HG02981 (cell line): Measurements from ENCODE around the gene TMEM82.

Experiments
- ATAC-seq: cut with Tn5 transposase; IDR thresholded peaks from one replicate; pipeline ENCODE4 v1.9.1; 2021; ENCODE audit warnings: mild to moderate bottlenecking, moderate library complexity; ENCODE audit not compliant: unreplicated experiment

Gene TMEM82

DNA sequence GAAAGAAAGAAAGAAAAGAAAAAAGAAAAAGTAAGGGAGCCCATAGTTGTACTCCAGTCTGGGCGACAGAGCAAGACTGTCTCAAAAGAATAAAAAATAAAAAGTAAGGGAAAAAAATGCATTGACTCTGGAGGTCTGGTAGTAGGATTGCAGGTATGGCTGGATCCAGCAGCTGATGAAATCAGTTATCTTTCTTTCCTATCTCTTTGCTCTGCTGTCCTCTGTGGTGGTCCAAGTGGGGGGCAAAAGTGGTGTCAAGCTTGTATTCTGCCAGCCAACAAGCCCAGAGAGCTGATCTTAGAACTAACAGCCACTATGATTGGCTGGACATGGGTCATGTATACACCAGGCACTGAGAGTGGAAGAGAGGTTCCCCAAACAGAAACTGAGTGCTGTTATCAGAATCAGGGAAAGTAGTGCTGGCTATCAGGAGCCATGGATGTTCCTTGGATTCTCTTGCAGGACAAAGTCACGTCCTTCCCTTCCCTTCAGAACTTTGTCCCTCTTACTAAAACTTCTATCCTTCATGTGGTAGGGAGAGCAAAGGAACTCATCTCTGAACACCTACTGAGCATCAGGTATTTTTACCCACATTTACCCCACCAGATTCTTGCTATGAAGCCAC is 12.8 kb downstream of the TMEM82 start:
- ATAC-seq, result no peak

DNA sequence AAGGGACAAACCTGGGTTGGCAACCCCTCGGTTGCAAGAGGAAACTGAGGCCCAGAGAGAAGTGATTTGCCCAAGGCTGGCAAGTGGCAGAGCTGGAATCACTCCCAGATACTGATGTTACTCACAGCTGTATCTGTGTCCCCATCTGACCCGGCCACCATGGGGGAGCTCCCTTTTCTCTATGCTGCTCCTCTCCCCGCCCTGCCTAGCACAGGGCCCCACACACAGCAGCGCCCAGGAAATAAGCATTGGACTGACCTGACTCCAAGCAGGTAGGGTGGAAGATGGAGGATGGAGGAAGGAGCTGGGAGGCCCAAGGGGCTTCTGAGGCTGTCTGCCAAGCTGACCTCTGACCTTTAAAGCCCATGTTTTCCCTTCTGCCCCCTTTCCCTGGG is 13.3 kb downstream of the TMEM82 start:
- ATAC-seq, result no peak

DNA sequence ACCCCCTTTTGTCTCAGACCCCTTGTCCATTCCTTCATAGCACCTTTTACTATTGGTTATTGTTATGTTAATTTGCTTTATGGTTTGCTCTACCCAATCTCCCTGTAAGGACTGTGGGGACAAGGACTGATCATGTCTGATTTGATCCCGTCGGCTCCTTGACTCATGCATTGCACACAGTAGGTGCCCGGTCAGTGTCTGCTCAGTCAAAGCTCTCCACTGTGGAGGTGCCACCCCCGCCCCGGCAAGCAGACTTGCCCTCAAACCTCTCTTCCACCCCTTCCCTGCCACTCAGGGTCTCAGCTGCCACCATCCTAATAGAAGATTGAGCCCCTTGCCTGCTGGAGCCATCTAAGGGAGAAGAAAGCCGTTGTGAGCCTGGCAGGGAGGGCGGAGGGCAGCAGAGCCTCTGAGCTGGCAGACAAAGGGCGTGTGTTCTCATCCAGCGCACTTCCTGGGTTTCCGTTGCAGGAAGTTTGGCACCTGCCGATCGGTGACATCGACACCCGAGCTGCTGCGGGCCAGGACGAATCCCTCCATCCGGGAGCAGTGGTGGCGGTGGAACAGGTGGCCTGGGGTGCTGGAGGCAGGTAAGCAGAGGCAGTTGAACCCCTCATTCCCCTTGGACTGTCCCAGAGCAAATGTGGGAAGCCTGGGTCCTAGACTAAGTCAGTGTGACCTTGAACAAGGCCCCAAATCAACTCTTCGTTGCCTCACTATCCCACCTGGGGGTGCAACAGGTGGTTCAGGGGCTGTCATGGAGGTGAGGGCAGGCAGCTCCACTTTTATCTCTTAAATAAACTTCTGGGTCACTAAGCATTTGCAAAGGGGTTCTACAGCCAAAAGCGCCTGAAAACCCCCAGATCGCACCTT is 14.1 kb downstream of the TMEM82 start:
- ATAC-seq, result no peak

DNA sequence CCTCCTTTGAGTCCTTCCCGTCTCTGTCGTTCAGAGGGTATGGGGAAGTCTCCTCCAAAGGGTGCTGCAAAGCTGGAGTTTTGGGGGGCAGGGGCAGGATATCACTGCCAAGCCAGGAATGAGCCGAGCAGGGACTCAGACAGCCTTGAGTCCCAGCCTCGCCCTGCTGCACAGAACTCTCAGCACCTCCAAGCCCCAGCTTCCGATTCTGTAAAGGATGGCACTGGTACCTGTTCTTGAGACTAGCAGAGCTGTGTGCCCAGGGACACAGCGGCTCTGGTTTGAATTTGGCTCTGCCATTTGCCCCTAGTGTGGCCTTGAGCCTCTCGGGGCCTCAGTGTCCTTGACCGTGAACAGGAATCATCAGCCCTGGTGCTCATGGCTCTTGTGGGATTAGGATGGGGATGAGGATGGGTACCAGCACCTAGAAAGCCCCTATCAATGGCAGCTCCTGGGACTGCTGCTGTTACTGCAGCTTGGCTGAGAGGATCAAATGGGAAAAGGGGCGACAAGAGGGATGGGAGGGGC is 14.8 kb downstream of the TMEM82 start:
- ATAC-seq, result no peak

DNA sequence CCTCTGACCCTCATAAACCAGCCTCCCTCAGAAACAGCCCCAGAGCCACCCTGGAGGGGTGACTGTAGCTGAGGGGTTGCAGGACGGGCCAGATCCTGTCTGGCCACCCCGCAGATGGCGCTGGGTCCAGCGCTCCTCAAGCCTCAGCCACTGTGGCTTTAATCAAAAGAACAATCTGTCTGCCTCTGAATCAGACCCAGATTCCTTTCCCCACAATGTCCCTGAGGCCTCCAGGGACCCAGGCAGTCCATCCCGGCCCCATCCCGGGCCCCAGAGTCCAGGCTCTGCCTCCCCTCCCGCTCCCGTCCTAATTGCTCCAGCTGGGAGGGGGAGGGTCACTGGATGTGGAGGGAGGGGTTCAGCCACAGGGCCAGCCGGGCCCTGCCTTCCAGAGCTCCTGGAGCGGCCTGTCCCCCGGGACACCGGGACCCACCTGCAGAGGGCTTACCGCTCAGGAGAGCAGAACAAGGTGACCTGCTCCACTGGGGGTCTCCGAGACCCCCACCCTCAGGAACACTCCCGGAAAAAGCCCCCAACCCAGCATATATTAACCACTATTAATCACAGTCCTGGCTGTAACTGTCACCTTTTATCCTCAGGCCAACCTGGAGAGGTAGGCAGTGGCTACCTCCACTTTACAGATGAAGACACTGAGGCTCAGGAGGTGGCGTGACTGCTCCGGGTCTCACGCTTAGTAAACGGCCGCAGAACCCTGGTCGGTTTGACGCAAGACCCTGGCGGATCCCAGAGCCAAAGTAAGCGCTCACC is 15.5 kb downstream of the TMEM82 start:
- ATAC-seq, result no peak

DNA sequence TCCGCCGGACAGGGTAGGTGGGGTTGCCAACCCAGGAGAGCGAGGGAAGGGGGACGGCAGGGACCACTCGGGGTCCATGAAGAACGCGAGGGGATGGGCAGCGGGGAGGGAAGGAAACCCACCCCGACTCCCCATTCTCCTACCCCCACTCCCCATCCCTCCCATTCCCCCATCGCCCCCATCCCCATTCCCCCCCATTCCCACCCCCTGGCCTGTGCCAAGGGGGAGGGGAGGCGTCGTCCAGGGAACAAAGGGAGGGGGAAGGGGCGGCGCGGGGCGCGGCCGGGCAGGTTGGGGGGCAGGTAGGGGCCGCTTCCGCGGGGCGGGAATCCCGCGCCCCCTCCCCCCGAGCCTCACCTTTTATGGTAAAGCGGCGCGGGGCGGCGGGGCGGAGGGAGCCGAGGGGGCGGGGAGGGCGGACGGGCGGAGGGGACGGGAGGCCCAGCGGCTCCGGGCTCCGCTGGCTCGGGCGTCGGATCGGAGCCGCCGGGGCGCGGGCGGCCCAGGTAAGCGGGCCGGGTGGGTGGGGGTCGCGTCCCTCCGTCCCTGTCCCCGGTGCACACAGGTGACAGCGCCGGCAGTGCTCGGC is 16.1 kb downstream of the TMEM82 start, which contains the start of gene FBLIM1:
TSS of gene FBLIM1 (plus strand) at position 453 of the 589 bp plus-strand sequence. CDS start 6,189 bp downstream, outside the sequence.
- no peak for ATAC-seq

DNA sequence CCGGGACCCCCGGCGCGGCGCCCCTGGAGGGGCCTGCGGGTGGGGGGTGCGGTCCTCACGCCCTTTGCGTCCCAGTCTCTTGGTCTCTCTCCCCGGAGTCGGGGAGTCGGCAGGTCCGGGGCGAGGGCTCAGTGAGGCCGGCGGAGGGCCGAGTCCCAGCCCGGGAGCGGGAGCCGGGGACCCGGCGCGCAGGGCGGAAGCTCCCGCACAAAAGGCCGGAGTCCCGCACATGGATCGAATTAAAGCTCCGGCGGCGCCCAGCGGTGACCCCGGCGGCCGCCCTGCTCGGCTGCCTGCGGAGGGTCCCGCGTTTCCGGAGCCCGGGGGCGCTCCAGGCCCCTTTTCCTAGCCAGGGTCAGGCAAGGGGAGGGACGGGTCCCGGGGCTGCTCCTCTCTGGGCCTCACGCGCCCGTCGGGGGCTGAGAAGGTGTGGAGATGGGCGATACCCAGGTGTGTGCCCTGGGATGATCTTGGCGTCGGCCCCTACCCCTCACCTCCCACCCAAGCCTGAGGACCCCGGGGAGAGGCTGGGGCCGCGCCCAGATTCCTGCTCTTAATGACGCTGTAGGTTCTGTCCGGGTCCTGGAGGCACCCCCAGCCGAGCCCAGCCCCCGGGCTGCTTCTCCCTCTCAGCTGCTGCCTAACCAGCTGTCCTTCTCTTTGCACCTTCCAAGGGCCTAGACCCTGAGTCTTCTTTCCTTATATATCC is 16.8 kb downstream of the TMEM82 start:
- ATAC-seq, result no peak

DNA sequence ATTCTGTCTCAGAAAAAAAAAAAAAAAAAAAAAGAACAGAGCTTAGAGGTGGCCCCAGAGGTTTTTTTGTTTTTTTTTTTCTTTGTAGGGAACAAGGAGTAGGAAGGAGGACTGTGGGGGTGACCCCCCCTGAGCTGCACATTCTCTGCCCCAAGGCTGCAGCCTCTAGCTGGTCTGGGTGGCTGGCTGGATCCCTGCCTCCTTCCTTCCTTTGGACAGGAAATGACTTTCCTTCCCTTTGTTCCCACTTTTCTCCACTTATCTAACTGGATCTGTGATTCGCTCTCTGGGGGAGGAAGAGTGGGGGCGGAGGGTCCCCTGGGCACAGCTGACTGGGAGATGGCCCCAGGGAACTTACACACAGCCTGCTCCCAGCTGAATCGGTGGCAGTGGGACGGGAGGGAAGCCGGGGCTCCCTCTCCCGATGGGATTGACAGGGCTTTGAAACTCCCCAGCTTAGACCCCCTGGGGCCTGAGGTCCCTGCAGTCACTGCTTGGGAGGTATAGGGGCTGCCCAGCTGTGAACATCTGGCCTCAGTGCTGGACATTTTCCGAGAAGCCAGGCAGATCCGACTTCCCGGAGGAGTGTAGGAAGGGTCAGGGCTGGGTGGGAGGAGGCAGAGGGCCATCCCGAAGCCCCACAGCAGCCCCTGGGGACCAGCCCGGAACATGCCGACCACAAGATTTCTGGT is 18.4 kb downstream of the TMEM82 start:
- no peak for ATAC-seq

DNA sequence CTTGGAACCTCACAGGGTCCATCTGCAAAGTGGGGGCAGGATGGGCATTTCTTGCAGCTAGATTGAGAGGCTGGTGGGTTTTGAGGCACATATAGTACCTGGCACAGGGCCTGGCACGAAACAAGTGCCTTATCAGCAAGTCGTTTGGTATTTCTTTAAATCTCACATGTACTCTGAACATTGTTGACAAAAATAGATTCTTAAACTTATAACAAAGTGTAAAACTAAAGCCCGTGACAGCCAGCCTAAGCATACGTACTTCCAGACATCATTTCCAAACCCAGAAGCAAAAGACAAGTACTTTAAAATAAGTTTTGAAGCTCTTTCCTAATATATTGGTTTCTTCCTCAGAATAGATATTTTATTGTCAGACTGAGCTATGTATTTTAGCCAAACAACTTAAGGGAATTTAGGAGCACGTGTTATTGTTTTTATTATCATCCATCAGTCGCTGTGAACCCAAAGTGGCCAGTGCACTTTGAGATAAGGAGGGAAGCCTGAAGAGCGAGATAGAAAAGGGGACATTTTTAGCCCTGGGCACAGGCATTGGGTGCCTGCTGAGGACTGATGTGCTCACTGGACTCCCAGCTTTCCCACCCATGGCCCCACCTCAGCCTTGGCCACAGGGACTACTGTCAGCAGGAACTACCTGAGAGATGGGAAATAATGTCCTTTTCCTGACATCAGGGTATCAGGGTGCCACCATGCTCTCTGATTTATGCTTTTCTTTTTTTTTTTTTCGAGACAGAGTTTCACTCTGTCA is 19.2 kb downstream of the TMEM82 start:
- no peak for ATAC-seq

DNA sequence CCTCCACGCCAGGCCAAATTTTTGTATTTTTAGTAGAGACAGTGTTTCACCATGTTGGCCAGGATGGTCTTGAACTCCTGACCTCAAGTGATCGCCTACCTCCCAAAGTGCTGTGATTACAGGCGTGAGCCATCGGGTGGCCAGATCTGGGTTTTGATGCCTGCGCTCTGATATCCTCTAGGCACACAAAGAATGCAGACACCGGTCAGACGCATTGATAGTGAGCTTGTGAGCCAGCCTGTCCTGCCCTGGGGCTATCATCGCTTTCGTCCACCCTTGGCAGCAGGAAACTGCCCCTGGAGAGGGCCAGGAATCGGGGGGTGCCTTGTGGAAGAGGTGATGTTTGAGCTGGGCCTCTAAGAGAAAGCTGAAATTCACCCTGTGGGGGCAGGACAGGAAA is 20.2 kb downstream of the TMEM82 start:
- ATAC-seq, result no peak

DNA sequence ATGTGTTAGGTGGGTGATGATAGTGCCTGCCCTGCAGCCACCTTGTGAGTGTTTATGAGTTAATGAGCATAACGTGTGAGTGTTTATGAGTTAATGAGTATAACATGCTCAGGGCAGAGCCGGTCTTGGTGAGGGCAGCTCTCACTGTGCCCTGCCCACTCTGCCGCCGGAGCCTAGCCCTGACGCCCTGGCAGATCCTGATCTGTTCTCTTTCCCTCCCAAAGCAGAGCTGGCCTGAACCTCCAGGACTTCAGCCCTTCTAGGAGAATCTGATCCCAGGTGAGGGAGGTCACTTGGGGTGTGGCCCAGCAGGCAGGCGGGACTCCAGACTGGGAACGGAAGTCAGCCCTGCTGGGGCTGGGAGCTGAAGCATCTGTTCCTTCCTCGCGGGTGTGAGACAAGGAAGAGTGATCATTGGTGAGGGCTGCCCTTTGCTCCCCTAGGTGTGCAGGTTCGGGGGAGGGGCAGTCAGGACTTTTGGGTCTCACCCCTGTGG is 22.0 kb downstream of the TMEM82 start:
- no peak for ATAC-seq

DNA sequence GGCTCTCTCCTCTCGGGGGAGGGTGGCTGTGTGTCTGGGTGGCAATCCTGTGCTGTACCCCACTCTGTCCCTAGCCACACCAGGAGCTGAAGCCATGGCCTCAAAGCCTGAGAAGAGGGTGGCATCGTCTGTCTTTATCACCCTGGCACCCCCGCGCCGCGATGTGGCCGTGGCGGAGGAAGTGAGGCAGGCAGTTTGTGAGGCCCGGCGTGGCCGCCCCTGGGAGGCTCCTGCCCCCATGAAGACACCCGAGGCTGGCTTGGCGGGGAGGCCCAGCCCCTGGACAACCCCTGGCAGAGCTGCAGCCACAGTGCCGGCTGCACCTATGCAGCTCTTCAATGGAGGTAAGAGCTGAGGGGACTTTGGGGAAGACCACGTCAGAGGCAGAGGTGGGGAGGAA is 22.6 kb downstream of the TMEM82 start:
- no peak for ATAC-seq

DNA sequence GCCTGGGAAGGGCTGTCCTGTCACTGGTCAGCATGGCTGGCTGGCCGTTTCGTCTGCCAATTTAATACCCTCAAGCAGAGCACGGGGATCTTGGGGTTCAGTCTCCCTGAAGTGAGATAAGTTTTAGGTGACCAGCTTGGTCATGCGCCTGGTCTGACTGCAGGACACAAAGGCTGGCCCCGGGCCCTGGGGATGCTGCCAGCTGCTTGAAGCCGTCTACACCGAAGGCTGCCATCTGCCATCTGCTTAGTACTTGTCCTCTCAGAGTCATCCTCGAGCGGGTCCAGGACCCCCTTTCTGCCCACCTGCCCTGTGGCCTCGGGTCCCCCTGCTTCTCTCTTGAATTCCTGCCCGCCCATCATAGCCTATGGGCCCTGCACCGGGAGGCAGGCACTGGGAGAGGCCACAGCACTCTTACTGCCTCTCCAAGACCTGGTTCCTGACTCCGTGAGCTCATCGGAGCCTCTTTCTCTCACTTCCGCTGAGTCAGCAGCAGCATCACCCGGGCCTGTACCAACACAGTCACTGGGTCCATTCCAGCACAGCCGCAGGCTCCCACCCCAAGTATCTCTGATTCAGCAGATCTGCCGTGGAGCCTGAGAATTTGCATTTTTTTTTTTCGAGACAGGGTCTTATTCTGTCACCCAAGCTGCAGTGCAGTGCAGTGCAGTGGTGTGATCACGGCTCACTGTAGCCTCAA is 23.3 kb downstream of the TMEM82 start:
- ATAC-seq, result no peak

DNA sequence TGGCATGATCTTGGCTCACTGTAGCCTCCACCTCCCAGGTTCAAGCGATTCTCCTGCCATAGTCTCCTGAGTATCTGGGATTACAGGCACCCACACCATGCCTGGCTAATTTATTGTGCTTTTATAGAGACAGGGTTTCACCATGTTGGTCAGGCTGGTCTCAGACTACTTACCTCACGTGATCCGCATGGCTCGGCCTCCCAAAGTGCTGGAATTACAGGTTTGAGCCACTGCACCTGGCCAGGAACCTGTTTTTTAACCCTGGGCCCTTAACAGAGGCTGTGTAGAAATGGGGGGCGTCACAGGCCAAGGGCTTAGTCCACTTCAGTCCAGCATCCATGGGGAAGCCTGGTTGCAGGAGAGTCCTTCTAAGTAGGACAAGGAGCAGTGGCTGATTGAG is 25.6 kb downstream of the TMEM82 start:
- ATAC-seq, result no peak

DNA sequence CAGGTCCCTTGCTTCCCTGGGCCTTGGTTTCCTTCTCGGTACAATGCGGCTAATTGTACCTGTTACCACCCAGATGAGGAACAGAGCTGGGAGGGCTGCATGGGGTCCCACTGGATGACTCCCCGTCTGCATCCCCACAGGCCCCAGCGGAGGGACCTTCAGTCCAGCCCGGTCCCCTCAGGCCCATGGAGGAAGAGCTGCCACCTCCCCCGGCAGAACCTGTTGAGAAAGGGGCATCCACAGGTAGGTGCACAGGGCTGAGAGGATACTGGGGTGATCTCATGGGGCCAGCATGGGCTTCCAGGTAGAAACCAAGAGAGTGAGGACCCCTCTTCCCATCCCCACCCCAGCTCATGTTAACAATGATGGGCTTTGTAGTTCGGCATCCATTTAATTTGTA is 26.1 kb downstream of the TMEM82 start:
- no peak for ATAC-seq

DNA sequence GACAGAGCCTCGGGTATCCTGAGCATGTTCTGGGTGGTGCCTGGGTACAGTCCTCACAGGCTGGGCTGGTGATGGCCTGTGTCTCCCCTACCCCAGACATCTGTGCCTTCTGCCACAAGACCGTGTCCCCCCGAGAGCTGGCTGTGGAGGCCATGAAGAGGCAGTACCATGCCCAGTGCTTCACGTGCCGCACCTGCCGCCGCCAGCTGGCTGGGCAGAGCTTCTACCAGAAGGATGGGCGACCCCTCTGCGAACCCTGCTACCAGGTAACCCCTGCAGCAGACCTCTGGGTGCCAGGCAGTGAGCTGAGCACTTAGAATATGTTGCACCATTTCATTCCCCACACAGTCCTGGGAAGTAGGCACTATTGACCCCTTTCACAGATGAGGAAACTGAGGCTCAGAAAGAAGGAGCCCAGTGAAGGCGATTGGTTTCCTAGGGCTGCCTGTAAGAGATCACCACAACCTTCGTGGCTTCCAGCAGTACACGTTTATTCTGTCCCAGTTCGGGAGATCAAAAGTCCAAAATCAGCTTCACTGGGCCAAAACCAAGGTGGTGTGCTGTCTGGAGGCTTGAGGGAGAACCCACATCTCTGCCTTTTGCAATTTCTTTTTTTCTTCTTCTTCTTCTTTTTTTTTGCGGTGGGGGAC is 28.1 kb downstream of the TMEM82 start:
- no peak for ATAC-seq

DNA sequence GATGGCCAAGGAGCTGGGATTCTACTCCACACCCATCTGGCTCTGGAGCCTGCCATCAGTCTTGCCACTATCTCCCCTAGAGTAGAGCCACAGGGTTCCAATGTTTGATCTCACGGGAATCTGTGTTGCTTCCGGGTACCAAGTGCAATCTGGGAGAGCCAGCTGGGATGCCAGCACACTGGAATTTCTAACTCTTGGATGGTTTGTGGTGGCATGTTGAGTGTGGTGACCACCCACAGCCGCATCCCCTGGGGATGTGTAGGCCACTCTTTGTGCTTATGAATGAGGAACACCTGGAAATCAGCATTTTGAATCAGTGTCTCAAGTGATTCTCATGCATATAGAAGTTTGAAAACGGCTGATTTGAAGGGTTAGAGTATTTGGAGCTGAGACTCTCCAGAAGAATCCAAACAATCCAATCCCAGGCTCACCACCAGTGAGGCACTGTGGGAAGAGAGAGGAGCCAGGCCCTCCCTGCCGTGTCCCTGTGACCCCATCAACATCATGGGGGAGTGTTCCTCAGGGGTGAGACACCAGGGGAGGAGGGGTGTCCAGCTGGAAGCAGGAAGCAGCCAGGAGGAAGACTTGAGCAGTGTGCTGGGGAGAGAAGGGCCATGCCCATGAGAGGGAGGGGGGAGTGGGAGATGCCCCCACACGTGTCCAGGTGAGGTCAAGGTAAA is 29.7 kb downstream of the TMEM82 start:
- ATAC-seq, result no peak
